GM19372 (cell line): ENCODE measurements around the gene GALNT5.
A peak's percentile ranks its signal among the peaks of the same experiment; 100 is the strongest.

ENCODE experiments used
- ATAC-seq: cut with Tn5 transposase; IDR thresholded peaks from one replicate; pipeline ENCODE4 v1.9.1; 2021; ENCODE audit warnings: mild to moderate bottlenecking, low read depth, moderate library complexity; ENCODE audit not compliant: unreplicated experiment

GALNT5 gene

GRCh38 chr2:157245846-157246764 lies 11.4 kb upstream of the GALNT5 start:
- ATAC-seq, result peak; percentile 93

DNA sequence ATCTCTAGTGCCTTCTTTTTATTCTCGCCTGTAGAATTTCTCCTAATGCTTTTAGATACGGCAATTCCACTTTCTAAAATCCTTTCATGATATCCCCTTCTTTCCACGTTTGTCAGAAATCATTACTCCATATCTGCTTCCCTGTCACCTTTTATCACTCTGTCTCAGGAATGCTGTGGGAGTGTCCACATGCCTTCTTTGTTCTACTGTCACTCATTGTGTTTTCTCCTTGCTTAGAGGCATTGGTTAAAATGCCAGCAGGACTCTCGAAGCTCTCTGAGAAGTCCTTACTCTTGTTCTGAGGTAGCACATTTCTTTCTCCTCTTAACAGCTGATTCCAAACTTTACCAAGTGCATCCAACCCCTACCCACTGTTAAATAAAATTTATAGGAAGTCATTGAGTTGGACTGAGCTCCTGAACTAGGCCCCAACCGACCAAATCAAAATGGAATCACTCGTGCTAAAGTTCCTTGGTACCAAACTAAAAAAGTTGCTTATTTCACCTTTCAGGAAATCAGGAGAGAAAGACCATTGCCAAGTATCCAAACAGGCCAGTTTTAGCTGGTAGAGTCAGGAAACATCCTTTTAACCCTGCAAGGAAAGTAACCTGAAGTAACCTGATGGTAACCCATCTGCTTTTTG lies 10.6 kb upstream of the GALNT5 start:
- no peak for ATAC-seq

DNA sequence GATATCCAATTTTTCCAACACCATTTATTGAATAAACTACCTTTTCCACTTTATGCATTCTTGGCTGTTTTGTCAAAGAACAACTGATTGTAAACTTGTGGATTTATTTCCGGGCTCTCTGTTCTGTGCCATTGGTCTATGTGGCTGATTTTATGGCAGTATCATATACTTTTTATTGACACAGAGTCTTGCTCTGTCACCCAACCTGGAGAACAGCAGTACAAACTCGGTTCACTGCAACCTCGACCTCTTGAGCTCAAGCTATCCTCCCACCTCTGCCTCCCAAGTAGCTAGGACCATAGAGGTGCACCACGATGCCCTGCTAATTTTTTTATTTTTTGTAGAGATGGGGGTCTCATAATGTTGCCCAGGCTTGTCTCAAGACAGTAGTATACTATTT lies 6.7 kb upstream of the GALNT5 start:
- ATAC-seq, result no peak

DNA sequence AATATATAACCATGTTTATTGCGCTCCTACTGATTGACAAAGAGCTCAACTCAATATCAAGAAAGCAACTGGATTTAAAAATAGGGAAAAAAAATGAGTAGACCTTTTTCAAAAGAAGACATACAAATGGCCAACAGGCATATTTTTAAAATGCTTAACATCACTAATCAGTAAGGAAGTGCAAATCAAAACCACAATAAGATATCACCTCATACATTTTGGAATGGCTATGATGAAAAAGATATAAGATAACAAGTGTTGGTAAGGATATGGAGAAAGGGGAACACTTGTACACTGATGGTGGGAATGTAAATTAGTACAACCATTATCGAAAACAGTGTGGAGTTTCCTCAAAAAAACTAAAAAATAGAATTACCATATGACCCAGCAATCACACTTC lies 5.6 kb upstream of the GALNT5 start:
- no peak for ATAC-seq

DNA sequence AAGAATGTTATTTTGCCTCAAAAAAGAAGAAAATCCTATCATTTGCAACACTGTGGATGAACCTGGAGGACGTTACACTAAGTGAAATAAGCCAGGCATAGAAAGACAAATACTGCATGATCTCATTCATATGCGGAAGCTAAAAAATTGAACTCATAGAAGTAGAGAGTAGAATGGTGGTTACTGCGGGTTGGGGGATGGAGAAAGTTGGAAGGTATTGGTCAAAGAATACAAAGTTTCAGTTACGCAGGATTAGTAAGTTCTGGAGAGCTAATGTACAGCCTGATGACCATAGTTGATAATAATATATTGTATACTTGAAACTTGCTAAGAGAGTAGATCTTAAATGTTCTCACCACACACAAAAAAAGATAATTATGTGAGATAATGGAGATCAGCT lies 5.0 kb upstream of the GALNT5 start:
- ATAC-seq, result no peak

- ATAC-seq, result no peak
These were observed 3.5 kb upstream of the GALNT5 start for GRCh38 chr2:157254041-157254440.

DNA sequence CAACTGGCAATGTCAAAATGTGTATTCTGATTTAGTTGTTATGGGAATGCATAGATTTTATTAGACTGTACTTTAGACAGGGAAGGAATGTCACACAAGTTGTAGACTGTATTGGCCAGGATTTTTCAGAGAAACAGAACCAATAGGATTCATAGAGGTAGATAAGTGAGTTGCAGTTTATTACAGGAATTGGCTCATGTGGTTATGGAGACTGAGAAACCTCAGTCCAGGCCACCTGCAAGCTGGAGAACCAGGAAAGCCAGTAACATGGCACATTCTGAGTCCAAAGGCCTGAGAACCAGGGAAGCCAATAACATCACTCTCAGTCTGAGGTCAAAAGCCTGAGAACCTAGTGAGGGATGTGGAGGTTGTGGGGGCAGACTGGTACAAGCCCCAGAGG lies 1.8 kb upstream of the GALNT5 start:
- no peak for ATAC-seq

GRCh38 chr2:157256626-157257025 lies 879 bp upstream of the GALNT5 start:
- peak; percentile 75 for ATAC-seq

- ATAC-seq, result no peak
These were observed 1.2 kb downstream of the GALNT5 start for GRCh38 chr2:157258520-157259326.

DNA sequence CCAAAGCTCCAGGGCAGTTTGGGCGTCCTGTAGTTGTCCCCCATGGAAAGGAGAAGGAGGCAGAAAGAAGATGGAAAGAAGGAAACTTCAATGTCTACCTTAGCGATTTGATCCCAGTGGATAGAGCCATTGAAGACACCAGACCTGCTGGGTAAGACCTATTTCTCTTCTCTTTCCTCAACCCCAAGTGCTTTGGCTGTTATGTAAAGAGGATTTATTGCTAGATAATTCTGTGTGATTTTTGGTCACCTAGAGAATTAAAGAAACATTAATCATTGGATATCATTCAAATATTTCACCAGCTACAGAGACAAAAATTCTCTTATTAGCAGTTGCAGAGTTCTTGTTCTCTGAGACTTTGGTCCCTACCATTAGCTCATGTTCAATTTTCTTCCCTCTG lies 1.9 kb downstream of the GALNT5 start:
- no peak for ATAC-seq

GRCh38 chr2:157259960-157260359 lies 2.5 kb downstream of the GALNT5 start:
- ATAC-seq, result no peak

- ATAC-seq, result no peak
These were observed 3.2 kb downstream of the GALNT5 start for GRCh38 chr2:157260533-157261198.

DNA sequence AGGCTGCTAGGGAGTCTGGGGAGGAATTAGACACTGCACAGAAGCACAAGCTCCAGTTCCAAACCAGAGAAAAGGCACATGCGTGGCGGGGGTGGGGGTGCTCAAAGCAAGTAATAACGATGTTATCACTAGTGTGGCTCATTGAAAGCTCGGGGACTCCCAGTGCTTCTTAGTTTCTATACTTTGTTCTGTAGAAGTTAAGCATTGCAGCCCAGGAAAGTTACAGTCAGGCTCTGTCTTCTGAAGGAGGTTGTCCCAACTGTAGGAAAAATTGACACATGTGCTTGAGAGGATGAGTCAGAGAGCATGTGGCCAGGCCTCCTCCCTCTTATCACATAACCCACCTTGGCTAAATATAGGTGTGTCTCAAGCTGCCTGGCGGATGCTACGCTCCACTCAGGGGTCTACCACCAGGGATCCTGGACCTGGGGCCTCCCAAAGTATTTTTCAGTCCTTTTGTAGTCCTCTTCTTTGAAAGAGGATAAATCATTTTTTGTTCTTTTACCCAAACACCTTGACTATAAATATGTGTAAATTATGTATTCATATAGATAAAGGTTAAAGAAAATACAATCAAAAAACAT lies 3.8 kb downstream of the GALNT5 start:
- no peak for ATAC-seq

- ATAC-seq, result no peak
These were observed 4.7 kb downstream of the GALNT5 start for GRCh38 chr2:157262248-157262647.

DNA sequence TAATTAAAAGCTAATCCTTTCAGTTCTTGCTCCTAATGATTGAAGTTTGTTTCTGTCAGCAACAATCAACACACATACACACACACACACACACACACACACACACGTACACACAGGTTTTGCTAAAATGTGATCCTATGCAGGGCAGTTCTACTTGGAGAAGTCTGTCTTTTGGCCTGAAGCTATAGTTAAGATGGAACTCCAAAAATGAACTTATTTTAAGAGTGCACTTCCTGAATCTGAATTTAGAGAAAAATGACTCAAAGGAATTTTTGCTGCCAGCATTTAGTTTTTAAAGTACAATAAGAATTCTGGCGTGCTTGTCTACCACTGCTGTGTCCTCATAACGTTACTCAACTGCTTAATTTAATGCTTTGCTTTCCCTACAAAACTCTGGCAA lies 6.6 kb downstream of the GALNT5 start:
- ATAC-seq, result no peak

DNA sequence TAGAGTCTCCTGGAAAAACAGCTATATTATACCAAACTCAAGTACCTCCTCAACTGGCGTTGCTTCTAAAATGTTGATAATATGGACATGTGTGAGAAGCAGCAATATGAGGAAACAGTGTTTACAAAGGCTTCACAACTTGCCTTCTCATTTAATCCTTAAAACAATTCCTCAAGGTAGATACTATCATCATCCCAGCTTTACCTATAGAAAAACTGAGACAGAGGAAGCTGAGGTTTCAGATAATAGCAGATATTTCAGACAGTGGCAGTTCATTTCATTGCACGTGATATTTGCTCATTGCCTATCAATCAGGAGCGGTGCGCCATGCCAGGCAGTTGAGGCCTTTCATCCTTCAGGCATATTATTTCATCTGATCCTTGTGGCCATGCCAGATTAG lies 8.3 kb downstream of the GALNT5 start:
- no peak for ATAC-seq

- no peak for ATAC-seq
These were observed 10.0 kb downstream of the GALNT5 start for GRCh38 chr2:157267476-157267875.

DNA sequence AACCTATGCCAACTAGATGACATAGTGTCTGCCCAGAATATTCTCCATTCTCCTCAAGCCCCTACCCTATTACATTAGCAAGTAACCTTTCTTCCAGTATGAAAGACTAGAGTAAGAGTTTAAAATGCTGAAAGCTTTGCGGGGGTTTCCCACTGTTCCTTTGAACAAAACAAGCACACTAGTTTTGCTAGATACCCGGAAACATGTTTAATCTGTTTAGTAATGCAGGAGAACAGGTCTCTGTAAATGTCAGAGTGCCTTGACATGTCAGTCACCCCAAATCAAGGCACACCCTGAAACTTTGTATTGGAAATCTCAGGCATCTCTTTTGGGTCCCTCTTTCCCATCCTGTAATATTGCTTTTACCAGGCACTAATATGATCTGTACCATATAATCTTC lies 11.6 kb downstream of the GALNT5 start:
- ATAC-seq, result no peak

DNA sequence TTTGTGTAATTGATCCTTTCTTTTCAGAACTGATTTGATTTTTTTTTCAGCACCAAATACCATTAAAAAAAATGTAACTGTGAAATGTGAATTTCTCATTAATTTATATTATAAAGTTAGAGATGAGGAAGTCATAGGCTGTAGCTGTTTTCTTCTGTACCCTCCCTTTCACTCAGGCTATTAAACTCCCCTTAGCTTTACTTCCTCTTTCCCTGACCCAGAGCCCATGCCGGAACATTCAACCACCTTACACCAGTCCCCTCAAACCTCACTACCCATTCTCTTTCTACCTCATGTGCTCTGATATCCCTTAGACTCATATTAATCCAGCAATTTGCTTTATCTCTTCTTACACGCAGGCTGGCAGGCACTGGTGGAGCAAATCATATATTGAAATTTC lies 12.4 kb downstream of the GALNT5 start:
- peak; percentile 65 for ATAC-seq

DNA sequence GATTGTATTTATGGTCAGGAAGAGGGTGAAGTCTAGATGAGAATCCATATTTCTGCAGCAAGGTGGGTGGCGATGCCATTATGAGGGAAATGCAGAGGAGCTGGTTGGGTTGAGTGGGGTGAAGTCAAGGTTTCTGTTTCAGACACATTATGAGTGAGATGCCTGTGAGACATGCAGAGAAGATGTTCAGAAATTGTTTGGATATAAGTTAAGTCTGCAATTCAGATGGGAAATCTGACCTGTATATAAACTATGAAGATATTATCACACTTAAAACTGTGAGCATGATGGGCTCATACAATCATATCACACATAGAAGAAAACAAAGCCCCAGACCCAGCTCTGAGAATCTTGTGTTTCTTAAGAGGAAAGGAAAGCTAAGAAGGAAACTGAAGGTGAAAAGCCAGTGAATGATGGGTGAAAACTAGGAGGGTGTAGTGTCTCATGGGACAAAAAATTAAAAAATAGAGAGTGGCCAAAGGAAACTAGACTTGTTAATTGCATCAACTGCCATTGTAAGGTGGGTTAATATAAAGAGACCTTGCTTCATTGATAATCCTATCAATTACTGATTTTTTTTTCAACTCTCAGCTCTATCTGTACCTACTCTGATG lies 14.2 kb downstream of the GALNT5 start:
- ATAC-seq, result no peak
